Spleen (tissue), 7 donors: Measurements from ENCODE around the gene TLCD3A.

Experiments used
- CTCF ChIP-seq, 11 experiments: fragments of 200-600 bp in 7 of 11; fragments of 450-650 bp in 4 of 11; sonication (generic) in 4 of 11; IDR thresholded peaks in 8 of 11; conservative IDR thresholded peaks in 3 of 11; 1 replicate in 7 of 11; 2 replicates in 4 of 11; pipeline versions ENCODE4 v1.4.0 to v1.8.0; 2016 to 2021; ENCODE audit warnings: antibody characterized with exemption in 11 of 11, inconsistent platforms in 4 of 11, mild to moderate bottlenecking in 1 of 11
- POLR2A ChIP-seq, 3 donors: fragments of 450-650 bp; IDR thresholded peaks; one replicate each; pipeline ENCODE4 v1.5.1; 2017; ENCODE audit warnings: antibody characterized with exemption in 3 of 3, mild to moderate bottlenecking in 1 of 3
- donor health status: DM: no; HTN: no; CAD: no; lungs with moderate emphysema.
- donor health status: DM: no; HTN: no; CAD: no.
- donor health status: DM: no; HTN: no; CAD: no.

DNA sequence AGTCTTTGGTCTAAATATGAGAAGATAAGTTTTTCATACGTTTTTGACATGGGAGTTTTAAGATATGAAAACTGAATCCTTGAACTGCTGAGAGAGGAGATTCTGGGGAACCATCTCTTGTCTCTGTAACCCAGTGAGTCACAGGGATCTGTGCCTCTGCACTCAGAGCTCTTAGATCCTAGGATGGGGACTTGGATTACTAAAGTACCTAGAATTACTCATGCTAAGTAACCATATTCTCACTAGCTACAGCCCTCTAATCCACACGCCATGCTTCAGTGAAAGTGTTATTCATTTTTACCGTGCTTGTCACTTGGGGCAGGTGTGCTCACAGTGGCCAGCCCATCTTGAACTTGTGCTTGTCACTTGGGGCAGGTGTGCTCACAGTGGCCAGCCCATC, 51.7 kb downstream of the TLCD3A start:
- no peak for TF ChIP-seq POLR2A (IDR thresholded peaks at IDR 0.05)
- TF ChIP-seq CTCF (IDR thresholded peaks at IDR 0.05 in 8 of 11, conservative IDR thresholded peaks at IDR 0.05 in 3 of 11): no peak
